Transverse colon (tissue), 4 donors: ENCODE results near the gene MFF. TPM values are rescaled to one million over a fixed set of nuclear protein-coding genes. Genes with fewer than 3 reads are reported as not detected.

Source experiments
- DNase-seq: peaks from one replicate; pipeline ENCODE4 v3.0.0-alpha.2; 2019
- H3K27ac ChIP-seq, 4 donors: fragments of 200-600 bp; sonication (generic); 2 replicates each; pipeline ENCODE4 v1.5.1; 2016 to 2018; ENCODE audit warnings: inconsistent platforms in 4 of 4
- H3K27me3 ChIP-seq: fragments of 200-600 bp; sonication (generic); 2 replicates; pipeline ENCODE4 v1.5.1; 2017; ENCODE audit warnings: inconsistent platforms
- H3K36me3 ChIP-seq, 4 donors: fragments of 200-600 bp; sonication (generic); 2 replicates each; pipeline ENCODE4 v1.5.1; 2017 to 2019; ENCODE audit warnings: inconsistent platforms in 4 of 4
- H3K4me1 ChIP-seq, 4 donors: fragments of 200-600 bp; sonication (generic); 2 replicates each; pipeline ENCODE4 v1.5.1; 2017 to 2020; ENCODE audit warnings: inconsistent platforms in 4 of 4
- H3K4me3 ChIP-seq, 4 donors: fragments of 200-600 bp; sonication (generic); 1 replicate in 1 of 4; 2 replicates in 3 of 4; pipeline versions ENCODE4 v1.5.1 to v1.6.1; 2017 to 2019; ENCODE audit warnings: inconsistent platforms in 4 of 4
- H3K9me3 ChIP-seq, 2 donors: fragments of 200-600 bp; sonication (generic); 2 replicates each; pipeline ENCODE4 v1.5.1; 2017 to 2019; ENCODE audit warnings: inconsistent platforms in 2 of 2
- CTCF ChIP-seq, 5 experiments: fragments of 200-600 bp in 3 of 5; fragments of 450-650 bp in 2 of 5; sonication (generic) in 3 of 5; IDR thresholded peaks; 1 replicate in 2 of 5; 2 replicates in 3 of 5; pipeline ENCODE4 v1.5.1; 2016 to 2017; ENCODE audit warnings: antibody characterized with exemption in 5 of 5, inconsistent platforms in 3 of 5, mild to moderate bottlenecking in 2 of 5, moderate library complexity in 1 of 5
- EP300 ChIP-seq: sonication (generic); formaldehyde crosslinking; IDR thresholded peaks from one replicate; pipeline ENCODE4 v1.6.1; 2017; ENCODE audit warnings: antibody characterized with exemption, low read depth
- POLR2A ChIP-seq: fragments of 450-650 bp; IDR thresholded peaks from one replicate; pipeline ENCODE4 v1.6.1; 2016; ENCODE audit warnings: antibody characterized with exemption, mild to moderate bottlenecking, moderate library complexity
- POLR2AphosphoS5 ChIP-seq, 3 donors: sonication (generic); formaldehyde crosslinking; IDR thresholded peaks; one replicate each; pipeline ENCODE4 v1.6.1; 2016; ENCODE audit warnings: antibody characterized with exemption in 3 of 3
- WGBS, 2 donors: methylation state at CpG; one replicate each; pipeline ENCODE4 v1.1.5; 2018; ENCODE audit warnings: low coverage in 1 of 2; 5-methylcytosine and 5-hydroxymethylcytosine counted together
- in situ Hi-C, 4 donors: fragments of 200-750 bp; cut with MboI; loops; one replicate each; pipeline versions ENCODE4 v1.15.0 to v1.15.1; 2017; ENCODE audit warnings: low sequenced_read_pairs in 3 of 4, low pct_ligation_motif_present in 1 of 4, low pct_unique_long_range_greater_than_20kb in 1 of 4
- intact Hi-C: fragments of 100-400 bp; cut with DNase I; formaldehyde crosslinking; loops from one replicate; pipeline ENCODE4 v1.15.1; 2023; ENCODE audit warnings: low total_unique reads
- total RNA-seq, 4 donors: library from RNA; depleted of rRNA; stranded (reverse); fragments of >200 nt; gene quantifications; one replicate each; pipeline ENCODE4 v1.1.0, GENCODE V29; 2016

MFF gene
- total RNA-seq, 4 donors from 2014 or later, result 22.3 to 127 (median 103) TPM

- in situ Hi-C loops, result no loop called here
These were observed 1.2 kb upstream of the MFF start for GRCh38 chr2:227323818-227324217.

GRCh38 chr2:227324642-227324994 lies 433 bp upstream of the MFF start:
- WGBS, 2 donors, result 0 to 16% methylated on average over 1 to 6 of the region's 6 CpGs
- DNase-seq, result no peak
- peaks cover 7 to 37% (median 14%) of the 10 kb centered on the region in 4 donors for H3K4me1 ChIP-seq
- H3K4me3 ChIP-seq, result peak overlapping the region; percentile 93 to 99 (median 98)
- in situ Hi-C loops (no loop called here), intact Hi-C loops (no loop called here)
- H3K27me3 ChIP-seq, result no peaks in the 10 kb centered on the region
- TF ChIP-seq POLR2A, result no peak
- no peak for TF ChIP-seq CTCF (IDR thresholded peaks at IDR 0.05)
- no peak for TF ChIP-seq POLR2AphosphoS5 (IDR thresholded peaks at IDR 0.05)
- TF ChIP-seq EP300, result no peak
- H3K36me3 ChIP-seq, result no peaks in the 10 kb centered on the region
- peak overlapping the region; percentile 91 to 97 (median 94) for H3K27ac ChIP-seq
- H3K9me3 ChIP-seq, result no peaks in the 10 kb centered on the region

More at GRCh38 chr2:227323818-227324217, 1.2 kb upstream of the MFF start:
- intact Hi-C loops, result no loop called here
- DNase-seq, result no peak
- Histone ChIP-seq H3K4me1 (peaks cover 7 to 33% (median 14%) of the 10 kb centered on the region in 4 donors), H3K36me3 (no peaks in the 10 kb centered on the region), H3K27me3 (no peaks in the 10 kb centered on the region), H3K4me3 (no peak overlapping the region), H3K9me3 (no peaks in the 10 kb centered on the region), H3K27ac (no peak overlapping the region)
- TF ChIP-seq POLR2AphosphoS5 (IDR thresholded peaks at IDR 0.05) (no peak), EP300 (no peak), CTCF (IDR thresholded peaks at IDR 0.05) (no peak), POLR2A (no peak)
- WGBS, 2 donors, result 98% methylated on average over 4 of the region's 4 CpGs

GRCh38 chr2:227325839-227326195 lies 766 bp downstream of the MFF start:
- Histone ChIP-seq H3K27ac (peak overlapping the region; percentile 91 to 97 (median 94)), H3K27me3 (no peaks in the 10 kb centered on the region), H3K36me3 (peaks cover 0 to 2% (median 0%) of the 10 kb centered on the region in 4 donors), H3K9me3 (no peaks in the 10 kb centered on the region), H3K4me3 (peak overlapping the region; percentile 93 to 99 (median 98)), H3K4me1 (peaks cover 7 to 37% (median 14%) of the 10 kb centered on the region in 4 donors)
- TF ChIP-seq POLR2A (no peak), EP300 (no peak), CTCF (IDR thresholded peaks at IDR 0.05) (no peak), POLR2AphosphoS5 (IDR thresholded peaks at IDR 0.05) (no peak)
- in situ Hi-C loops (no loop called here), intact Hi-C loops (no loop called here)
- DNase-seq, result peak; percentile 53
- 0 to 1% methylated on average over 7 to 13 of the region's 13 CpGs for WGBS, 2 donors

GRCh38 chr2:227326783-227327182 lies 1.7 kb downstream of the MFF start:
- peaks cover 7 to 37% (median 14%) of the 10 kb centered on the region in 4 donors for H3K4me1 ChIP-seq
- DNase-seq, result no peak
- peaks cover 0 to 6% (median 3%) of the 10 kb centered on the region in 4 donors for H3K36me3 ChIP-seq
- H3K27ac ChIP-seq, result no peak overlapping the region
- H3K9me3 ChIP-seq, result no peaks in the 10 kb centered on the region
- intact Hi-C loops (no loop called here), in situ Hi-C loops (no loop called here)
- 89 to 93% methylated on average over 6 of the region's 6 CpGs for WGBS, 2 donors
- H3K4me3 ChIP-seq, result peak overlapping the region in 1 of 4 donors; percentile 99
- TF ChIP-seq POLR2A (no peak), EP300 (no peak), CTCF (IDR thresholded peaks at IDR 0.05) (no peak), POLR2AphosphoS5 (IDR thresholded peaks at IDR 0.05) (no peak)
- no peaks in the 10 kb centered on the region for H3K27me3 ChIP-seq
